Neural cell (in vitro differentiated cells): ENCODE data around the gene RUNDC3A. TPM values are rescaled to one million over a fixed set of nuclear protein-coding genes. Genes with fewer than 3 reads are reported as not detected.
"Not testable (repeated sequence)": the region's sequence is repeated elsewhere in the genome, so short reads cannot be mapped to it uniquely, and the experiment has no call there.

ENCODE experiments used
- H2AFZ ChIP-seq: fragments of 200-600, 300-800 bp; sonication (generic), shearing (Covaris generic); 2 replicates; pipeline ENCODE4 v1.6.0; 2014; ENCODE audit warnings: low read depth, mild to moderate bottlenecking, antibody characterized with exemption, low read length, moderate library complexity
- H3F3A ChIP-seq: fragments of 200-600 bp; shearing (Covaris generic); 2 replicates; pipeline ENCODE4 v1.6.1; 2016; ENCODE audit warnings: mild to moderate bottlenecking, moderate library complexity, mixed read lengths, antibody characterized with exemption, low read length; ENCODE audit not compliant: insufficient read depth, poor library complexity, severe bottlenecking
- H3K27ac ChIP-seq: fragments of 200-600, 300-800 bp; sonication (generic), shearing (Covaris generic); 2 replicates; pipeline ENCODE4 v1.5.1; 2014; ENCODE audit warnings: mild to moderate bottlenecking, low read length, moderate library complexity
- H3K27me3 ChIP-seq: fragments of 300-800, 200-600 bp; sonication (generic), shearing (Covaris generic); 2 replicates; pipeline ENCODE4 v1.6.0; 2014; ENCODE audit warnings: mild to moderate bottlenecking, low read depth, low read length, moderate library complexity; ENCODE audit not compliant: insufficient read depth
- H3K36me3 ChIP-seq: fragments of 300-800, 200-600 bp; sonication (generic), shearing (Covaris generic); 2 replicates; pipeline ENCODE4 v1.5.1; 2014; ENCODE audit warnings: mild to moderate bottlenecking, antibody characterized with exemption, low read length, moderate library complexity; ENCODE audit not compliant: insufficient read depth
- H3K4me2 ChIP-seq: fragments of 300-800, 200-600 bp; sonication (generic), shearing (Covaris generic); 2 replicates; pipeline ENCODE4 v1.6.0; 2014; ENCODE audit warnings: mild to moderate bottlenecking, low read length
- H3K4me3 ChIP-seq: fragments of 300-800, 200-600 bp; sonication (generic), shearing (Covaris generic); 2 replicates; pipeline ENCODE4 v1.5.1; 2014; ENCODE audit warnings: mild to moderate bottlenecking, low read length, moderate library complexity
- H3K79me2 ChIP-seq: fragments of 200-600 bp; shearing (Covaris generic); replicated peaks from 2 replicates; pipeline ENCODE4 v1.6.0; 2014; ENCODE audit warnings: mild to moderate bottlenecking, low read length, moderate library complexity; ENCODE audit not compliant: insufficient read depth
- H3K9ac ChIP-seq: fragments of 300-800, 200-600 bp; sonication (generic), shearing (Covaris generic); 2 replicates; pipeline ENCODE4 v1.6.1; 2016; ENCODE audit warnings: mild to moderate bottlenecking, low read length, mixed read lengths
- H3K9me2 ChIP-seq: fragments of 200-600 bp; shearing (Covaris generic); 2 replicates; pipeline ENCODE4 v1.6.1; 2016; ENCODE audit warnings: mild to moderate bottlenecking, low read length, mixed read lengths; ENCODE audit not compliant: insufficient read depth
- H3K9me3 ChIP-seq: fragments of 200-600, 300-800 bp; sonication (generic), shearing (Covaris generic); 2 replicates; pipeline ENCODE4 v1.6.1; 2016; ENCODE audit warnings: mild to moderate bottlenecking, mixed run types, low read length, moderate library complexity, mixed read lengths
- H4K20me1 ChIP-seq: fragments of 200-600 bp; shearing (Covaris generic); 2 replicates; pipeline ENCODE4 v1.6.1; 2016; ENCODE audit warnings: mild to moderate bottlenecking, mixed run types; ENCODE audit not compliant: insufficient read depth
- EP300 ChIP-seq: fragments of 450-650 bp; conservative IDR thresholded peaks from 2 replicates; pipeline ENCODE4 v1.6.1; 2014; ENCODE audit warnings: antibody characterized with exemption, mild to moderate bottlenecking, moderate library complexity; ENCODE audit not compliant: poor library complexity, severe bottlenecking
- EZH2 ChIP-seq: fragments of 200-600, 300-800 bp; shearing (Covaris generic), sonication (generic); IDR thresholded peaks from 2 replicates; pipeline ENCODE4 v1.6.1; 2014; ENCODE audit warnings: antibody characterized with exemption, low read length, borderline replicate concordance, mild to moderate bottlenecking; ENCODE audit not compliant: insufficient read depth, poor library complexity, severe bottlenecking
- MXI1 ChIP-seq: fragments of 450-650 bp; conservative IDR thresholded peaks from 2 replicates; pipeline ENCODE4 v1.6.1; 2014; ENCODE audit warnings: antibody characterized with exemption, mild to moderate bottlenecking; ENCODE audit not compliant: poor library complexity, severe bottlenecking
- POLR2AphosphoS5 ChIP-seq: IDR thresholded peaks from 2 replicates; pipeline ENCODE4 v1.6.1; 2012
- SMC3 ChIP-seq: fragments of 450-650 bp; conservative IDR thresholded peaks from 2 replicates; pipeline ENCODE4 v1.6.1; 2014; ENCODE audit warnings: antibody characterized with exemption, mild to moderate bottlenecking, moderate library complexity; ENCODE audit not compliant: poor library complexity
- TAF1 ChIP-seq: IDR thresholded peaks from 2 replicates; pipeline ENCODE4 v1.6.1; 2012; ENCODE audit warnings: low read depth
- polyA plus RNA-seq: library from polyadenylated mRNA; depleted of rRNA; stranded (reverse); fragments of >200 nt; gene quantifications from 2 replicates; pipeline ENCODE4 v1.2.3, GENCODE V29; 2014
- TF ChIP-seq, protein P1 (sequence below): IDR thresholded peaks from 2 replicates; pipeline ENCODE4 v1.6.1; 2012; ENCODE audit warnings: borderline replicate concordance
- TF ChIP-seq, protein P2 (sequence below): fragments of 450-650 bp; IDR thresholded peaks from 2 replicates; pipeline ENCODE4 v1.5.1; 2014; ENCODE audit warnings: antibody characterized with exemption, mild to moderate bottlenecking, moderate library complexity; ENCODE audit not compliant: poor library complexity, severe bottlenecking

Gene RUNDC3A
- polyA plus RNA-seq, 1 donor from 2014 or later, result 279 TPM

DNA sequence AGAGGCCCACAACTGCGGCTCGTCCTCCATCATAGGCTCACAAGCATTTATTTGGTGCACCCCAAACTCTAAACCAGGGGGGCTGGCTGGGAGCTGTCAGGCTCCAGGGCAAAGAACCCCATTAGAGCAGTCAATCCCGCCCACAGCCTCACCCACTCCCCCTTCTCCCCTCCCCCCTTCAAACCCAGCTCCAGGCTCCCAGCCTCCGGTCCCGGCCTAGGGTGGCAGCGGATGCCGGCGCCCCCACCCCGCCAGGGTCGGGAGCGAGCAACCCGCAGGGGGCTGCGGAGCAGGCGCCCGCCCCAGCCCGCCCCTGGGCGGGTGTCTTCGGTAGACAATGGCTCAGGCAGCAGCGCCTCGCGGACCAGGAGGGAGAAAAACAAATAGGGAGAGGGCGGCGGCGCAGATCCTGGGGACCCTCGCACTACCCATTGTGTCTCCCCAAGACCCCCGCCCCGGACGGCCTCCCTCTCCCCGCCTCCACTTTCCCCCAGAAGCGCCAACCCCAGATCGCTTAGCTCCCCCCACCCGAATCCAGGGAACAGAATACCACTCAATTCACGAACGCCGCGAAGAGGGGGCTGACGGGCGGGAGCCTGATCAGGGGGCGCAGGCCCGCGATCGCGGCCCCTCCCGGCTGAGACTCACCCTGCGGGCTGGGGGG lies 54.7 kb downstream of the RUNDC3A start:
- peak overlapping the region; percentile 98 for H3K9ac ChIP-seq

DNA sequence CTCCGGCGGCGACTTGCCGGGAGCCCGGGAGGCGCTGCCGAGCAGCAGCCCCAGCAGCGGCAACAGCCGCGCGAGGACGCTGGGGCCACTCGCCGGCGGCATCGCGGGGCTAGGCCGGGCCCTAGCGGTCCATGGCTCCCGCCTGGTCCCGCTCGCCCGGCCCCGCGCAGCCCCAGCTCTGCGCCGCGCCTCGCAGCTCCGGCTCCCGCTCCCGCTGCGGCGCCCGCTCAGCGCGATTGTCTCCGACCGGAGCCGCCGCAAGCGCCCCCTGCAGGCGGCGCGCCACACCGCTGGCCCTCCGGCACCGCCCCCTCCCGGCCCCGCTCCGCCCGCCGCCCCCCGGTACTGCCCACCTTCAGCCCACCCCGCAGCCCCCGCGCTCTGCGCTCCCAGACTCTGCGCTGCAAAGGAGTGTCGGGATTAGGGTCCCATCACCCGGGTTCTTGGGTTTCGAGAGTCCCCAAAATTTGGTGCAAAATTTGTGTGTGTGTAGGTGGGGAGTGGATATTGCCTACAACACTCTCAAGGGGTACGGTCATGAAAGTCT lies 55.3 kb downstream of the RUNDC3A start, which contains the start of gene FAM171A2:
TSS of gene FAM171A2 (minus strand) at position 241 of the 547 bp plus-strand sequence. CDS start at position 102, 139 bp downstream.
- peak; percentile 46 for TF ChIP-seq EP300
- peak; percentile 43 for TF ChIP-seq SMC3
- TF ChIP-seq MXI1, result peak; percentile 45
- TF ChIP-seq, protein P1, sequence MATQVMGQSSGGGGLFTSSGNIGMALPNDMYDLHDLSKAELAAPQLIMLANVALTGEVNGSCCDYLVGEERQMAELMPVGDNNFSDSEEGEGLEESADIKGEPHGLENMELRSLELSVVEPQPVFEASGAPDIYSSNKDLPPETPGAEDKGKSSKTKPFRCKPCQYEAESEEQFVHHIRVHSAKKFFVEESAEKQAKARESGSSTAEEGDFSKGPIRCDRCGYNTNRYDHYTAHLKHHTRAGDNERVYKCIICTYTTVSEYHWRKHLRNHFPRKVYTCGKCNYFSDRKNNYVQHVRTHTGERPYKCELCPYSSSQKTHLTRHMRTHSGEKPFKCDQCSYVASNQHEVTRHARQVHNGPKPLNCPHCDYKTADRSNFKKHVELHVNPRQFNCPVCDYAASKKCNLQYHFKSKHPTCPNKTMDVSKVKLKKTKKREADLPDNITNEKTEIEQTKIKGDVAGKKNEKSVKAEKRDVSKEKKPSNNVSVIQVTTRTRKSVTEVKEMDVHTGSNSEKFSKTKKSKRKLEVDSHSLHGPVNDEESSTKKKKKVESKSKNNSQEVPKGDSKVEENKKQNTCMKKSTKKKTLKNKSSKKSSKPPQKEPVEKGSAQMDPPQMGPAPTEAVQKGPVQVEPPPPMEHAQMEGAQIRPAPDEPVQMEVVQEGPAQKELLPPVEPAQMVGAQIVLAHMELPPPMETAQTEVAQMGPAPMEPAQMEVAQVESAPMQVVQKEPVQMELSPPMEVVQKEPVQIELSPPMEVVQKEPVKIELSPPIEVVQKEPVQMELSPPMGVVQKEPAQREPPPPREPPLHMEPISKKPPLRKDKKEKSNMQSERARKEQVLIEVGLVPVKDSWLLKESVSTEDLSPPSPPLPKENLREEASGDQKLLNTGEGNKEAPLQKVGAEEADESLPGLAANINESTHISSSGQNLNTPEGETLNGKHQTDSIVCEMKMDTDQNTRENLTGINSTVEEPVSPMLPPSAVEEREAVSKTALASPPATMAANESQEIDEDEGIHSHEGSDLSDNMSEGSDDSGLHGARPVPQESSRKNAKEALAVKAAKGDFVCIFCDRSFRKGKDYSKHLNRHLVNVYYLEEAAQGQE, result no peak
- TF ChIP-seq TAF1, result no peak
- peak; percentile 94 for TF ChIP-seq POLR2AphosphoS5
- no peak for TF ChIP-seq EZH2
- TF ChIP-seq, protein P2, sequence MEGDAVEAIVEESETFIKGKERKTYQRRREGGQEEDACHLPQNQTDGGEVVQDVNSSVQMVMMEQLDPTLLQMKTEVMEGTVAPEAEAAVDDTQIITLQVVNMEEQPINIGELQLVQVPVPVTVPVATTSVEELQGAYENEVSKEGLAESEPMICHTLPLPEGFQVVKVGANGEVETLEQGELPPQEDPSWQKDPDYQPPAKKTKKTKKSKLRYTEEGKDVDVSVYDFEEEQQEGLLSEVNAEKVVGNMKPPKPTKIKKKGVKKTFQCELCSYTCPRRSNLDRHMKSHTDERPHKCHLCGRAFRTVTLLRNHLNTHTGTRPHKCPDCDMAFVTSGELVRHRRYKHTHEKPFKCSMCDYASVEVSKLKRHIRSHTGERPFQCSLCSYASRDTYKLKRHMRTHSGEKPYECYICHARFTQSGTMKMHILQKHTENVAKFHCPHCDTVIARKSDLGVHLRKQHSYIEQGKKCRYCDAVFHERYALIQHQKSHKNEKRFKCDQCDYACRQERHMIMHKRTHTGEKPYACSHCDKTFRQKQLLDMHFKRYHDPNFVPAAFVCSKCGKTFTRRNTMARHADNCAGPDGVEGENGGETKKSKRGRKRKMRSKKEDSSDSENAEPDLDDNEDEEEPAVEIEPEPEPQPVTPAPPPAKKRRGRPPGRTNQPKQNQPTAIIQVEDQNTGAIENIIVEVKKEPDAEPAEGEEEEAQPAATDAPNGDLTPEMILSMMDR, result peak; percentile 73
- Histone ChIP-seq H3F3A (no peaks in the 10 kb centered on the region), H3K4me2 (peak within 1 kb of the TSS; percentile 78), H3K27ac (peak within 1 kb of the TSS; percentile 91), H3K9me3 (no peaks in the 10 kb centered on the region), H3K9me2 (no peaks in the 10 kb centered on the region), H2AFZ (peak within 1 kb of the TSS; percentile 57), H3K4me3 (peak within 1 kb of the TSS; percentile 95), H4K20me1 (peaks cover 36% of the 10 kb centered on the region), H3K36me3 (no peaks in the 10 kb centered on the region), H3K27me3 (no peaks in the 10 kb centered on the region), H3K9ac (peak within 1 kb of the TSS; percentile 98), H3K79me2 (peaks cover 51% of the 10 kb centered on the region)

More for the DNA sequence above, 54.7 kb downstream of the RUNDC3A start:
- Histone ChIP-seq H2AFZ (peak overlapping the region; percentile 57), H3K79me2 (peaks cover 55% of the 10 kb centered on the region), H3K9me3 (no peaks in the 10 kb centered on the region), H4K20me1 (peaks cover 39% of the 10 kb centered on the region), H3K9me2 (no peaks in the 10 kb centered on the region), H3K27me3 (no peaks in the 10 kb centered on the region), H3K27ac (peak overlapping the region; percentile 91), H3K4me2 (peak overlapping the region; percentile 78), H3F3A (no peaks in the 10 kb centered on the region), H3K4me3 (peak overlapping the region; percentile 95), H3K36me3 (no peaks in the 10 kb centered on the region)
- TF ChIP-seq EP300, result no peak
- peak; percentile 58 for TF ChIP-seq POLR2AphosphoS5
- TF ChIP-seq, protein P1, result peak; percentile 11
- TF ChIP-seq EZH2, result no peak
- TF ChIP-seq TAF1, result peak; percentile 36

DNA sequence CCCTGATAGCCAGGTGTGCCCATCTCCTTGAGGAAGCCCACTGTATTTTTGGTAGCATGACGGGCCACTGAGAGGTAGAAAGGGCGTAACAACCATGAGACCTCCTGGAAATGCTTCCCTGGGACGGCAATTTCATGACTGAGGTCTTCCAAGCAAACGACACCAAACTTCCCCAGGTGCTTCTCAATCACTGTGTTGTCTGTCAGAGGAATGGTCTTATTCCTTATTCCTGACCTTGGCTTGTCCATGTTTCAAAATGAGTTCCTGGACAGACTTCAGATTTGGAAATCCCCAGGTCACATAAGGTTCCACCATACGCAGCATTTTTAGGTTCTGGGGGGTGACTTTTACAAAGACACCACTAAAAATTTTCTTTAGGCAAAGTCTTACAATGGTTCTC lies 56.6 kb downstream of the RUNDC3A start:
- not testable (repeated sequence) for H3K27ac ChIP-seq, H3K27me3 ChIP-seq, H3K9ac ChIP-seq, H2AFZ ChIP-seq, H3K9me3 ChIP-seq, H3K9me2 ChIP-seq, H3K36me3 ChIP-seq, H3K4me2 ChIP-seq, H3F3A ChIP-seq, H3K4me3 ChIP-seq
- peaks cover 24% of the 10 kb centered on the region for H4K20me1 ChIP-seq
- H3K79me2 ChIP-seq, result peaks cover 40% of the 10 kb centered on the region
